HEK293T (cell line): ENCODE results near the gene NAA20.

Source experiments
- FOXA1 ChIP-seq: fragments of 450-650 bp; IDR thresholded peaks from 2 replicates; pipeline ENCODE4 v1.6.1; 2016; ENCODE audit warnings: mild to moderate bottlenecking
- FOXK2 ChIP-seq: fragments of 450-650 bp; IDR thresholded peaks from 2 replicates; pipeline ENCODE4 v1.6.1; 2016; ENCODE audit warnings: mild to moderate bottlenecking
- LEF1 ChIP-seq: fragments of 450-650 bp; IDR thresholded peaks from 2 replicates; pipeline ENCODE4 v1.6.1; 2017; ENCODE audit warnings: mild to moderate bottlenecking, borderline replicate concordance
- SP1 ChIP-seq: fragments of 450-650 bp; IDR thresholded peaks from 2 replicates; pipeline ENCODE4 v1.6.1; 2017

DNA sequence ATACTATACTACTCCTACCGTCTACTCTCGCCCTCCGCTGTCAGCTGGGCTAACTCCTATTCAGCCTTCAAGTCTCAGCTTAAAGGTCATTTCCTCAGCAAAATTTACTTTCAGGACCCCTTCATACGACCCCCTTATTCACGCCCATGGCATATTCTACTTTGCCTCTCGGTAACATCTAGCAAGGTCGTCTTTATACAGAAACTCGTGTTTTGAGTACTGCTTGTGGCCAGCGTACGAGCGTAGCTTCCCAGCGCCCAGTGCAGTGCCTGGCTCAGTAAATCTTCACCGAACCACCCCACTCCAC is 34.6 kb downstream of the NAA20 start:
- TF ChIP-seq SP1 (no peak), FOXA1 (no peak), FOXK2 (no peak), LEF1 (no peak)
